Thoracic aorta (tissue), 2 donors: ENCODE measurements around the gene TUBG1. TPM values are rescaled to one million over a fixed set of nuclear protein-coding genes. Genes with fewer than 3 reads are reported as not detected.

Experiments
- ATAC-seq: fragments of 150-250 bp; one replicate; pipeline ENCODE4 v1.8.0; 2017; ENCODE audit warnings: low read depth; ENCODE audit not compliant: insufficient number of reproducible peaks, low FRiP score
- DNase-seq: peaks from one replicate; pipeline ENCODE4 v3.0.0-alpha.2; 2020; ENCODE audit warnings: low spot score
- H3K27ac ChIP-seq, 2 donors: fragments of 200-600 bp; sonication (generic); 1 replicate in 1 of 2; 2 replicates in 1 of 2; pipeline ENCODE4 v1.5.1; 2016; ENCODE audit warnings: mild to moderate bottlenecking in 2 of 2, moderate library complexity in 2 of 2
- H3K27me3 ChIP-seq: fragments of 200-600 bp; sonication (generic); replicated peaks from 2 replicates; pipeline ENCODE4 v1.6.0; 2016; ENCODE audit warnings: mild to moderate bottlenecking; ENCODE audit not compliant: insufficient read depth
- H3K36me3 ChIP-seq: fragments of 200-600 bp; sonication (generic); one replicate; pipeline ENCODE4 v1.5.1; 2016
- H3K4me1 ChIP-seq, 2 donors: fragments of 200-600 bp; sonication (generic); 1 replicate in 1 of 2; 2 replicates in 1 of 2; pipeline versions ENCODE4 v1.5.1 to v1.6.0; 2016; ENCODE audit warnings: low read depth in 2 of 2, mild to moderate bottlenecking in 1 of 2; ENCODE audit not compliant: control insufficient read depth in 1 of 2
- H3K4me3 ChIP-seq: fragments of 200-600 bp; sonication (generic); 2 replicates; pipeline ENCODE4 v1.5.1; 2016; ENCODE audit warnings: mild to moderate bottlenecking
- H3K9me3 ChIP-seq: fragments of 200-600 bp; sonication (generic); 2 replicates; pipeline ENCODE4 v1.5.1; 2016
- CTCF ChIP-seq: fragments of 200-600 bp; sonication (generic); IDR thresholded peaks from one replicate; pipeline ENCODE4 v1.5.1; 2019; ENCODE audit warnings: antibody characterized with exemption
- total RNA-seq, 2 donors: library from RNA; depleted of rRNA; stranded (reverse); fragments of >200 nt; gene quantifications; one replicate each; pipeline versions ENCODE4 v1.1.0 to v1.2.3, GENCODE V29; 2016

The TUBG1 gene
- total RNA-seq, 2 donors from 2014 or later = 26.7 to 47.0 TPM

GRCh38 chr17:42579794-42580551, 29.5 kb upstream of the TUBG1 start:
- ATAC-seq (no peak), DNase-seq (no peak)
- no peak for TF ChIP-seq CTCF
- H3K36me3 ChIP-seq = peaks cover 54% of the 10 kb centered on the region
- H3K9me3 ChIP-seq = no peaks in the 10 kb centered on the region
- no peak overlapping the region for H3K4me3 ChIP-seq
- H3K27ac ChIP-seq = no peak overlapping the region
- no peaks in the 10 kb centered on the region for H3K27me3 ChIP-seq
- peaks cover 10 to 18% of the 10 kb centered on the region in 2 donors for H3K4me1 ChIP-seq

DNA sequence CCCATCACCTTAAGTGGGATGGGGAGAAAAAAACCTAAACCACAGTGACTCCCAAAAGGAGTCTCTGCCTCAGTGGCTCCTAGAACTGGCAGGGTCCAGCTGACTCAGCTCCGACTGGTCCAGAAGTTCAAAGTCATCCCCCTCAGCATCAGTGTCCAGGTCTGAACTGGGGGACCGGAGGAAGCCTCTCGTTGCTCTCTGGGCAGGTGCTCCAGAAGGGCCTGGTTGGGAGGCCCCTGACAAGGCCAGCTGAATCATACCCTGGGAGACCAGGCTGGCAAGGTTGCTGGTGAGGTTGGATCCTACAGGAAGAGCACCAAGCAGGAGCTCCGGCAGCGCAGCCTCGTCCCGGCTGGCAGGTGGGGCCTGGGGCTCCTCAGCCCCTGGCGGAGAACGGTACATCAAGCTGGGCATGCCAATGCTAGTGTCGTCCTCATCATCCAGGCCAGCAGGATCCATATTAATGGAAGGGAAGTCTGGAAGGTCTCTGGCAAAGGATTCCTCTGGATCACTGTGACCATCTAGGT, 27.7 kb upstream of the TUBG1 start:
- no peak overlapping the region for H3K27ac ChIP-seq
- no peaks in the 10 kb centered on the region for H3K9me3 ChIP-seq
- no peak overlapping the region for H3K4me3 ChIP-seq
- peaks cover 10 to 24% of the 10 kb centered on the region in 2 donors for H3K4me1 ChIP-seq
- no peak for ATAC-seq
- TF ChIP-seq CTCF = no peak
- DNase-seq = no peak
- no peaks in the 10 kb centered on the region for H3K27me3 ChIP-seq
- peaks cover 70% of the 10 kb centered on the region for H3K36me3 ChIP-seq

GRCh38 chr17:42584880-42585279, 24.6 kb upstream of the TUBG1 start:
- peaks cover 83% of the 10 kb centered on the region for H3K36me3 ChIP-seq
- H3K4me3 ChIP-seq = no peak overlapping the region
- ATAC-seq = no peak

DNA sequence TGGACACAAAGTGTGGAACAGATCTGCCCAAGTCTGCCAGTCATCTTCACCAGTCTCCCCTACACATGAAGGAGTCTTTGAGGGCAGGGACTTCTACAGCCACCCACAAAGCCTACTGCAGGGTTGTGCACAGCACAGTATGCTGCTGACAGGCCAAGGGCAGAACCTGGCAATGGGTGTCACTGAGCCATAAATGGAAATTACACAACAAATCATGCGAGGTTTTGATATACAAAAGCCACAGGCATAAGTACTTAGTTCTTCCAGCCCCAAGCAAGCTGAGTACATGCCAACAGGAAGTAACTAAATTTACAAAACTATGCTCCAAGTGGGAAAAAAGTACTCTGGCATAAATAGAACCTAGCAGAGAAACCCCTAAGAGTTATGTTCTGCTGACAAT, 24.1 kb upstream of the TUBG1 start:
- Histone ChIP-seq H3K4me3 (no peak overlapping the region), H3K27ac (no peak overlapping the region), H3K27me3 (no peaks in the 10 kb centered on the region), H3K4me1 (peaks cover 0 to 8% of the 10 kb centered on the region in 2 donors), H3K9me3 (no peaks in the 10 kb centered on the region), H3K36me3 (peaks cover 78% of the 10 kb centered on the region)
- DNase-seq = no peak
- TF ChIP-seq CTCF = no peak
- no peak for ATAC-seq

More at GRCh38 chr17:42584880-42585279, 24.6 kb upstream of the TUBG1 start:
- no peak for DNase-seq
- H3K27me3 ChIP-seq = no peaks in the 10 kb centered on the region
- no peak for TF ChIP-seq CTCF
- no peaks in the 10 kb centered on the region for H3K9me3 ChIP-seq
- H3K4me1 ChIP-seq = peaks cover 0 to 8% of the 10 kb centered on the region in 2 donors
- no peak overlapping the region for H3K27ac ChIP-seq

GRCh38 chr17:42586514-42587230, 22.8 kb upstream of the TUBG1 start:
- H3K9me3 ChIP-seq = no peaks in the 10 kb centered on the region
- ATAC-seq (no peak), DNase-seq (no peak)
- H3K36me3 ChIP-seq = peaks cover 78% of the 10 kb centered on the region
- peaks cover 0 to 8% of the 10 kb centered on the region in 2 donors for H3K4me1 ChIP-seq
- TF ChIP-seq CTCF = no peak
- H3K27me3 ChIP-seq = no peaks in the 10 kb centered on the region
- no peak overlapping the region for H3K27ac ChIP-seq
- no peak overlapping the region for H3K4me3 ChIP-seq
